ENCODE data around the gene LIPT2.

DNA sequence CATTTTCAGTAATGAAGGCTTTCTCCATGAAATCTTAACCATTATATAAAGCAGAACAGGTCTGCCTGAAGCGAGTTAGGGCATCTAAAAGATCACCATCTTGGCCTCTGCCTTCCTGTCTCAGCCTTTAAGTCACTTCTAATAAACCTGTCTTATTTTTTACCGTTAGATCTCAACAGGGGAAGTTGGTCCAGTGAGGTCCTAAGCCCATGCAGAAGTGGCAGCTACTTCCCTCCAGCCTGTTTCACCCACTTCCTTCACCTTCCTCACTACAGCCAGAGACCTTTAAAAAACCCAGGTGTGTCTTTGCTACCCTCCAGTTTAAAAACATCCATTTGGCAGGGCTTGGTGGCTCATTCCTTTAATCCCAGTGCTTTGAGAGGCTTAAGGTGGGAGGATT, 14.1 kb upstream of the LIPT2 start:
- TF ChIP-seq, protein P1, sequence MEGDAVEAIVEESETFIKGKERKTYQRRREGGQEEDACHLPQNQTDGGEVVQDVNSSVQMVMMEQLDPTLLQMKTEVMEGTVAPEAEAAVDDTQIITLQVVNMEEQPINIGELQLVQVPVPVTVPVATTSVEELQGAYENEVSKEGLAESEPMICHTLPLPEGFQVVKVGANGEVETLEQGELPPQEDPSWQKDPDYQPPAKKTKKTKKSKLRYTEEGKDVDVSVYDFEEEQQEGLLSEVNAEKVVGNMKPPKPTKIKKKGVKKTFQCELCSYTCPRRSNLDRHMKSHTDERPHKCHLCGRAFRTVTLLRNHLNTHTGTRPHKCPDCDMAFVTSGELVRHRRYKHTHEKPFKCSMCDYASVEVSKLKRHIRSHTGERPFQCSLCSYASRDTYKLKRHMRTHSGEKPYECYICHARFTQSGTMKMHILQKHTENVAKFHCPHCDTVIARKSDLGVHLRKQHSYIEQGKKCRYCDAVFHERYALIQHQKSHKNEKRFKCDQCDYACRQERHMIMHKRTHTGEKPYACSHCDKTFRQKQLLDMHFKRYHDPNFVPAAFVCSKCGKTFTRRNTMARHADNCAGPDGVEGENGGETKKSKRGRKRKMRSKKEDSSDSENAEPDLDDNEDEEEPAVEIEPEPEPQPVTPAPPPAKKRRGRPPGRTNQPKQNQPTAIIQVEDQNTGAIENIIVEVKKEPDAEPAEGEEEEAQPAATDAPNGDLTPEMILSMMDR (IDR thresholded peaks at IDR 0.05; ENCODE audit: low read length), result no peak
- TF ChIP-seq EZH2 (optimal IDR thresholded peaks at IDR 0.05; ENCODE audit: low read depth, low read length) (no peak), EZH2phosphoT487 (IDR thresholded peaks at IDR 0.05; ENCODE audit: low read length) (no peak)
